H1 (cell line): ENCODE data around the gene RDH11. TPM values are rescaled to one million over a fixed set of nuclear protein-coding genes. Genes with fewer than 3 reads are reported as not detected.

Source experiments
- SIN3A ChIP-seq, 2 experiments: IDR thresholded peaks in 1 of 2; conservative IDR thresholded peaks in 1 of 2; 2 replicates each; pipeline ENCODE4 v1.6.1; 2011 to 2012; ENCODE audit warnings: low read length in 2 of 2, improper control_type of control experiment in 1 of 2, low read depth in 1 of 2, mild to moderate bottlenecking in 1 of 2
- SUZ12 ChIP-seq: fragments of 200-600 bp; sonication (generic); IDR thresholded peaks from 2 replicates; pipeline ENCODE4 v1.6.1; 2012; ENCODE audit warnings: mild to moderate bottlenecking, inconsistent platforms, low read length, moderate library complexity, mixed read lengths
- polyA plus RNA-seq, 7 experiments: library from polyadenylated mRNA; depleted of rRNA in 3 of 7; stranded (reverse) in 5 of 7; unstranded in 2 of 7; fragments of >200 nt in 5 of 7; fragments of 200-250 nt in 2 of 7; gene quantifications; 1 replicate in 5 of 7; 2 replicates in 1 of 7; 4 replicates in 1 of 7; pipeline versions ENCODE4 v1.2.1 to v1.2.3, GENCODE V29; 2011 to 2013; ENCODE audit warnings: missing spikeins in 2 of 7, mixed read lengths in 2 of 7
- total RNA-seq: library from RNA; stranded (reverse); fragmentation: NEBNext Ultra II Directional; extraction: Animal tissue kit (Norgen Biotek cat#: 25700); gene quantifications from 2 replicates; pipeline ENCODE4 v1.2.1, GENCODE V29; 2021

RDH11 gene
- total and polyA plus RNA-seq, 2 of the 8 experiments (the other 6 are each of a cell fraction or from before 2014, with no cell fraction given) = 104 to 117 TPM

- TF ChIP-seq SIN3A (conservative IDR thresholded peaks at IDR 0.05 in 1 of 2, IDR thresholded peaks at IDR 0.05 in 1 of 2; ENCODE audit: low read depth in 1 of 2, low read length in 2 of 2) = no peak
- no peak for TF ChIP-seq SUZ12
These were observed 41.8 kb downstream of the RDH11 start (continued) for GRCh38 chr14:67653651-67654280.
